SK-N-MC (cell line): Measurements from ENCODE around the gene VPS26C.

Experiments
- DNase-seq: peaks from one replicate; pipeline ENCODE4 v3.0.0-alpha.2; 2011; ENCODE audit warnings: low read depth, low spot score
- H3K27ac ChIP-seq: fragments of 200-600 bp; sonication (generic); 2 replicates; pipeline ENCODE4 v1.5.1; 2016; ENCODE audit warnings: mixed run types
- H3K36me3 ChIP-seq: fragments of 200-600 bp; sonication (generic); 2 replicates; pipeline ENCODE4 v1.6.1; 2017; ENCODE audit warnings: antibody characterized with exemption, low read length, mixed read lengths; ENCODE audit not compliant: insufficient read depth
- H3K4me3 ChIP-seq: fragments of 200-600 bp; sonication (generic); 2 replicates; pipeline ENCODE4 v1.5.1; 2016
- H3K9ac ChIP-seq: fragments of 200-600 bp; sonication (generic); 2 replicates; pipeline ENCODE4 v1.8.0; 2017; ENCODE audit warnings: mixed run types, mixed read lengths; ENCODE audit not compliant: insufficient read length
- H3K9me3 ChIP-seq: fragments of 200-600 bp; sonication (generic); 2 replicates; pipeline ENCODE4 v1.6.1; 2017; ENCODE audit warnings: low read depth, mild to moderate bottlenecking, antibody characterized with exemption, low read length, moderate library complexity, mixed read lengths
- EZH2 ChIP-seq: fragments of 200-600 bp; sonication (generic); IDR thresholded peaks from one replicate; pipeline ENCODE4 v1.6.1; 2017; ENCODE audit warnings: antibody characterized with exemption
- FOXP2 ChIP-seq: optimal IDR thresholded peaks from 2 replicates; pipeline ENCODE3; 2011; ENCODE audit warnings: mild to moderate bottlenecking, moderate library complexity; ENCODE audit not compliant: insufficient read depth; ENCODE audit errors: extremely low read length, control extremely low read depth
- POLR2AphosphoS5 ChIP-seq: IDR thresholded peaks from 2 replicates; pipeline ENCODE4 v1.6.1; 2012; ENCODE audit warnings: mild to moderate bottlenecking, low read depth, low read length, borderline replicate concordance

The VPS26C gene

GRCh38 chr21:37240978-37241377 lies 26.2 kb downstream of the VPS26C start:
- H3K9ac ChIP-seq, result no peak overlapping the region
- no peaks in the 10 kb centered on the region for H3K36me3 ChIP-seq
- no peak overlapping the region for H3K27ac ChIP-seq
- no peak overlapping the region for H3K4me3 ChIP-seq
- H3K9me3 ChIP-seq, result no peaks in the 10 kb centered on the region
- DNase-seq, result no peak
- TF ChIP-seq FOXP2 (no peak), POLR2AphosphoS5 (no peak), EZH2 (no peak)

- Histone ChIP-seq H3K9me3 (no peaks in the 10 kb centered on the region), H3K4me3 (no peak overlapping the region), H3K9ac (no peak overlapping the region), H3K27ac (no peak overlapping the region), H3K36me3 (no peaks in the 10 kb centered on the region)
- TF ChIP-seq POLR2AphosphoS5, result no peak
- DNase-seq, result no peak
Measured at GRCh38 chr21:37237764-37238163, 29.4 kb downstream of the VPS26C start.

GRCh38 chr21:37237346-37237745 lies 29.8 kb downstream of the VPS26C start:
- H3K9me3 ChIP-seq, result no peaks in the 10 kb centered on the region
- no peak overlapping the region for H3K27ac ChIP-seq
- no peak for DNase-seq
- no peak for TF ChIP-seq POLR2AphosphoS5
- no peak for TF ChIP-seq FOXP2
- no peak for TF ChIP-seq EZH2
- H3K36me3 ChIP-seq, result peaks cover 3% of the 10 kb centered on the region; the same call in 1 of the 2 replicates
- H3K9ac ChIP-seq, result no peak overlapping the region
- no peak overlapping the region for H3K4me3 ChIP-seq

DNA sequence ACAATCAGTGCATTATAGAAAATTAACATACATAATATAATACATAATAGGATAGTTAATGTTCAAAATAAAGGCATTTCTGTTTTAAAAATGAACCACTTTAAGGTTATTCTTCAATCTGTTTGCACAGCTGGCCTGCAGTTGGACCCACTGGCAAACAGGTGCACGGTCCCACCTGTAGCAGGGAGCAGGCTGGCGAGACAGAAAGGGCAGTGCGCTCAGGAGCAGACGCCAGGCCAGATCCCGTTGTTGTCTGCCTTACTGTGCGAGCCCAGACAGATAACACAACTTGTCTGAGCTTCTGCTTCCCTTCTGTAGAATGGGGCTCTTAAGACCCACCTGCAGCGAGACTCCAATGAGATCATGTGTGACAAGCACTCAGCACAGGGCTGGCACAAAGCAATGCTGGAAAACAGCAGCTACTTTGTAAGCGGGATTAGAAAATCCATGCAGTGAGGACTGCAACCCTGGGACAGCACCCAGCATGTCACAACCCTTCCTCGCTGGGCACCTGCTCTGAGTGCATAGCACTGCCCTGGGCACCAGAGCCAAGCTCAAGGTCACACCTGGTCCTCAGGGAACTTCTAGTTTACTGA lies 33.5 kb downstream of the VPS26C start:
- DNase-seq, result no peak
- TF ChIP-seq EZH2, result no peak
- H3K9ac ChIP-seq, result no peak overlapping the region
- no peak overlapping the region for H3K4me3 ChIP-seq
- H3K27ac ChIP-seq, result no peak overlapping the region
- no peaks in the 10 kb centered on the region for H3K9me3 ChIP-seq
- peaks cover 20% of the 10 kb centered on the region; the same call in 1 of the 2 replicates for H3K36me3 ChIP-seq

GRCh38 chr21:37232274-37233018 lies 34.7 kb downstream of the VPS26C start:
- peaks cover 30% of the 10 kb centered on the region; the same call in 1 of the 2 replicates for H3K36me3 ChIP-seq
- DNase-seq, result no peak
- no peaks in the 10 kb centered on the region for H3K9me3 ChIP-seq
- no peak overlapping the region for H3K9ac ChIP-seq
- TF ChIP-seq POLR2AphosphoS5, result no peak
- TF ChIP-seq FOXP2, result no peak
- no peak for TF ChIP-seq EZH2
- no peak overlapping the region for H3K27ac ChIP-seq
- H3K4me3 ChIP-seq, result no peak overlapping the region

DNA sequence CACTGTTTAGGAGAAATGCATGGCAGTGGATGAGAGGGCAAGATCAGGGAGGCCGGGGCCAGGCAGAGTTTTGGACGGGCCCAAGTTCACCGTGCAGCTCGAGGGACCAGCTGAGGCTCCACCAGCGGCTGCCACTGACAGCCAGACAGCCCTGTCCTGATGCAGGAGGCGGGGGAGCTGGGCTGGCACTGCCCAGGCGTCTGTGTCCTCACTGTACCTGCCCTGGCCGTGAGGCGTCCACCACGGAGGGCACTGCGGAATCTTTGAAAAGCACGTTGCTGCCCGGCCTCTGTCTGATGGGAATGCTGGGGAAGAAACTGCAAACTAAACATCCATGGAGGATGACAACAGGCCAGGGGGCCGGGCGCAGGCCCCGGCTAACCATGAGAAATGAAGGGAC lies 35.5 kb downstream of the VPS26C start:
- no peak for DNase-seq
- Histone ChIP-seq H3K9me3 (no peaks in the 10 kb centered on the region), H3K27ac (no peak overlapping the region), H3K9ac (no peak overlapping the region), H3K36me3 (peaks cover 37% of the 10 kb centered on the region; the same call in 1 of the 2 replicates), H3K4me3 (no peak overlapping the region)
- TF ChIP-seq FOXP2, result no peak
- TF ChIP-seq EZH2, result no peak
- no peak for TF ChIP-seq POLR2AphosphoS5

DNA sequence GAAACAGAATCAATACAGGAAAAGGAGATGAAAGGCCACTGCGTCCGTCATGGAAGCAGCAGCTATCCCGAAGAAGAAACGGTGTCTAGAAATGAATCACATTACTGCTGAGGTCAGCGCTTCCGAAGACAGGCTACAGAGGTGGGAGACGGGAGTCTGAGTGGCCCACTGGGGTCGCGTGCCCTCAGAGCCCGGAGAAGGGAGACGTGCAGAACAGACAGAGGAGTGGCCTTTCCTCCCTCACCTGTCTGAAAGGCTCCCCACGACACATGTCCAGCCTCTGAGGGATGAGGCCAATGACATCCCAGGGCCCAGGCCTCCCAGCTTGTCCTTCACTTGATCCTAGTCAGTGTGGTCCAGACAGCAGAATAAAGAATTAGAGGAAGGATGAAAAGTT lies 35.9 kb downstream of the VPS26C start:
- Histone ChIP-seq H3K9ac (no peak overlapping the region), H3K36me3 (peaks cover 40% of the 10 kb centered on the region; the same call in 1 of the 2 replicates), H3K9me3 (no peaks in the 10 kb centered on the region), H3K4me3 (no peak overlapping the region), H3K27ac (no peak overlapping the region)
- TF ChIP-seq FOXP2, result no peak
- TF ChIP-seq POLR2AphosphoS5, result no peak
- no peak for TF ChIP-seq EZH2
- no peak for DNase-seq

DNA sequence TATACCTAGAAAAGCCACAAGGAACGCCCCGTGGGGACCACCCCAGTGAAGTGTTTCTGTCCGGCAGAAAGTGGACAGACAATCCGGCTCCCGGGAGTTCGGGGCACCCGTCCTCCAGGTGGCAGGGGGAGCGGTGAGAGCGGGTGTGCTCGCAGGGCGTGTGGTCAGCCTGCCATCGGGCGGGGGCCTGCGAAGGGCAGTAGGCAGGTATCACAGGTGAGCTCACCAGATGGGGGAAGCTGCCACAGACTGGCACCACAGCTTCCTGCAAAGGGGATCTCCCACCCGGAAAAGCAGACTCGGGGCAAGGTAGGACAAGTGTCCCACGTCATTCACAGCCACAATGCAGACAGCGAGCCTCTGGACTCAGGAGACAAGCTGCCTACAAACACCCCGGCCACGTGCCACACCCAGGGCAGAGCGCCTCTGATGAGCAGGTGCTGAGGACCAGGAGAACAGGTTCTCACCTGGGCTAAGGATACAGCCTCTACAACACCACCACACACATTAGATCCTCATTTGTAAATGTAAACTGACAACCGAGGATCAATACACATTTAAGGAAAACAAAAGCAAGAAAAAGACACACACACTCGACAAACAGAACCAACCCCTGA lies 36.4 kb downstream of the VPS26C start:
- TF ChIP-seq FOXP2, result no peak
- no peak for TF ChIP-seq EZH2
- no peak for TF ChIP-seq POLR2AphosphoS5
- Histone ChIP-seq H3K27ac (no peak overlapping the region), H3K9me3 (no peaks in the 10 kb centered on the region), H3K4me3 (no peak overlapping the region), H3K36me3 (peaks cover 46% of the 10 kb centered on the region; the same call in 1 of the 2 replicates), H3K9ac (no peak overlapping the region)
- DNase-seq, result no peak

DNA sequence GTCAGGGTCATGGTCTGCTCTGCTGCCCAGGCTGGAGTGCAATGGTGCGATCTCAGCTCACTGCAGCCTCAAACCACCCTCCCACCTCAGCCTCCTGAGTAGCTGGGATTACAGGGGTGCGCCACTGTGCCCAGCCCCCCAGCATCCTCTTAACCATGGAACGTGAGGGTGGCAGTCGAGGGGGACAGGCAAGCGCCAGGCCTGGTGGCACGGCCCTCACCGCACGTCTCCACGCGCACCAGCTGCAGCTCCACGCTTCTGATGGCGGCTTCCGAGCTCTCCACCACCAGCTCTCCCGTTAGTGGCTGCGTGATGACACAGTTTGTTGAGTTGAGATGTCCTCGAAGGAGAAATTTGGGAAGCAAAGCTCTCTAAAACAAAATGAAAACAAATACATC lies 39.1 kb downstream of the VPS26C start:
- no peak for DNase-seq
- H3K4me3 ChIP-seq, result no peak overlapping the region
- TF ChIP-seq POLR2AphosphoS5 (no peak), EZH2 (no peak), FOXP2 (no peak)
- no peak overlapping the region for H3K27ac ChIP-seq
- no peaks in the 10 kb centered on the region for H3K9me3 ChIP-seq
- no peak overlapping the region for H3K9ac ChIP-seq
- H3K36me3 ChIP-seq, result peaks cover 70% of the 10 kb centered on the region
